Measurements from ENCODE around the gene JOSD1.

The JOSD1 gene

DNA sequence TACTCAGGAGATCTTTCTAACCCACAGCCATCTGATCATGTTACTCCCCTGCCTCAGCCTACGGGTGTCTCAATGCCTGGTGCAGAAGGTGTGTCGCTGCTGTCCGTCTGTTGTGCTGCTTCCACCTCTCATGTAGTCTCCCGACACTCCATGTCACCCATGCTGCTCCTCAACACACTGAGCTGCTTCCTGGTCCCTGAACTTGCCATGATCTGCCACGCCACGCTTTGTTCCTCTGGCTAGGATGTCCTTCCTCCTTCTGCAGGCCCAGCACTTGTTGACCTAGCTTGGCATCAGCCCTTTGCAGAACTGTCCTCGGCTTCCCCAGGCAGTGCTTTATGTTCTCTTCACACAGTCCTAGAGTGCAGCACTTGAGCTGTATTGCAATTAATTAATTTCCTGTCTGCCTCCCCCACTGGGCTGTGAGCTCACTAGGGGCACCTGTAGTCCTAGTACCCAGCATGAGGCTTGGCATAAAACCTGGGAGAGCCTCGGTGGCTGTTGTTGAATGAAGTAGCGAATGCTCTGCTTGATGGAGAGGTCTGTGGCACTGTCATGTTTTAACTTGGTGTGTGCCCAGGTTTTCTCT is 14.5 kb upstream of the JOSD1 start:
- TF ChIP-seq, protein P1, sequence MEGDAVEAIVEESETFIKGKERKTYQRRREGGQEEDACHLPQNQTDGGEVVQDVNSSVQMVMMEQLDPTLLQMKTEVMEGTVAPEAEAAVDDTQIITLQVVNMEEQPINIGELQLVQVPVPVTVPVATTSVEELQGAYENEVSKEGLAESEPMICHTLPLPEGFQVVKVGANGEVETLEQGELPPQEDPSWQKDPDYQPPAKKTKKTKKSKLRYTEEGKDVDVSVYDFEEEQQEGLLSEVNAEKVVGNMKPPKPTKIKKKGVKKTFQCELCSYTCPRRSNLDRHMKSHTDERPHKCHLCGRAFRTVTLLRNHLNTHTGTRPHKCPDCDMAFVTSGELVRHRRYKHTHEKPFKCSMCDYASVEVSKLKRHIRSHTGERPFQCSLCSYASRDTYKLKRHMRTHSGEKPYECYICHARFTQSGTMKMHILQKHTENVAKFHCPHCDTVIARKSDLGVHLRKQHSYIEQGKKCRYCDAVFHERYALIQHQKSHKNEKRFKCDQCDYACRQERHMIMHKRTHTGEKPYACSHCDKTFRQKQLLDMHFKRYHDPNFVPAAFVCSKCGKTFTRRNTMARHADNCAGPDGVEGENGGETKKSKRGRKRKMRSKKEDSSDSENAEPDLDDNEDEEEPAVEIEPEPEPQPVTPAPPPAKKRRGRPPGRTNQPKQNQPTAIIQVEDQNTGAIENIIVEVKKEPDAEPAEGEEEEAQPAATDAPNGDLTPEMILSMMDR (IDR thresholded peaks at IDR 0.05; ENCODE audit: low read depth, low read length, missing control alignments): no peak
- no peak for DNase-seq (ENCODE audit: low read depth)
- H3K4me3 ChIP-seq (ENCODE audit: low read depth, low read length): no peak overlapping the region

DNA sequence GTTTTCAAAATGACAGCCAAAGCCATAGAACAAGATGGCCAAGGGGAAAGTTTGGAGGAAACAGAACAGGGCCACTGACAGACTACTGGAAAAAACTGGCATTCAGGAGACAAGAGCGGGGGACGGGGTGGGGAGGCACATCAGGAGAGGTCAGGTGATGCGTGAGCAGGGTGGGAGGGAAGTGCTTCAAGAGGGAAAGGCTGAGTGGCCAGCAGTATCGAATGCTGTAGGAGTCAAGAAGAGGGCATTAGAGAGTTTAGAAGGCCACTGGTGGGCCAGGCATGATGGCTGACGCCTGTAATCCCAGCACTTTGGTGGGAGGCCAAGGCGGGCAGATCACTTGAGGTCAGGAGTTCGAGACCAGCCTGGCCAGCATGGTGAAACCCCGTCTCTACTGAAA is 13.2 kb upstream of the JOSD1 start:
- no peak overlapping the region for H3K4me3 ChIP-seq (ENCODE audit: low read depth, low read length)
- no peak for DNase-seq (ENCODE audit: low read depth)
- TF ChIP-seq, protein P1 (IDR thresholded peaks at IDR 0.05; ENCODE audit: low read depth, low read length, missing control alignments): no peak

DNA sequence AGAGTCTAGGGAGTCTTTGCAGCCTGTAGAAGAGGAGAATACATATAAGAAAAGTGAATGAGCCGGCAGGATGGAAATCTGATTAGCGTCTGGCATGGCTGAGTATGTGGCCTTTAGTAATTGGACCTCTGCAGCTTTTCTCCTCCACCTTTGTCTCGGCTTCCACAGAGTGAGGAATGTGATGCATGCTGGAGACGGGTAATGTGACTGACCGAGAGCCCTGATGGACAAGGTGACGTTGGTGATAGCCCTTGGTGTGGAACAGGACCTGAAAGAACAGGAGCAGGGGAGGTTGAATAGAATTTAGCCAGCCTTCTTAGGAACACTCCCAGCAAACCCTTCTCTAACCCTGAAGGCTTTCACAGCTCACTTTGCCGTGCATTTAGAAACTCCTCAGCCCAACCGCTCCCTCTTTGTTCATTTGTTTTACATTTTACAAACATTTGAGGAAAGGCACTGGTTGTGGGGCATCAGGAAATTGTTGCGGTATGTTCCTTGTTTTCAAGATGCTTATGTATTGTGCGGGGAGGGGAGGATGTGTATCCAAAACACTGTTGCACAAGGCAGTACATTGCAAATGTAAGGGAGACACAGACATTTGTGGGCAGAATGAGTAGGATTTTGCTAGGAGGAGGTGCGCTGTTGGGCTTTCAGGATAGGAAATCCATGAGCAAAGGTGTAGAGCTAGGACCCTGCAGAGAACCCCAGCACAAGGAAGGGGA is 11.9 kb upstream of the JOSD1 start:
- TF ChIP-seq, protein P1 (IDR thresholded peaks at IDR 0.05; ENCODE audit: low read depth, low read length, missing control alignments): no peak
- DNase-seq (ENCODE audit: low read depth): no peak
- H3K4me3 ChIP-seq (ENCODE audit: low read depth, low read length): no peak overlapping the region

DNA sequence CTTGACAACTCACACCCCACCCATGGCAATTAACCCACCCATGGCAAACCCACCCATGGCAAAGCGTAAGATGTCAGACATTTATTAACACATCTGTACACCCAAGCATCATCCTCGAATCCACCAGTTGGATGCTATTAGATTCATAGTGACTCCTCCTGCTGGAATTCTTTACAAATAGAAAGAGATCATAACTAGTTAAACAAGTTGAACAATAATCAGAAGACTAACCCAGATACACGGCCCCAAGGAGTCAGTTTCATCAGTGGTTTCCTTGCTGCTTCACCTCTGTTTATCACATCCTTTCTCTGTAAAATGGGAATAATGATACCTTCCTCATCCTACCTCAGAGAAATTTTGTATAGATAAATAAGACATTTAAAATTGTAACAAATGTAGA is 10.1 kb upstream of the JOSD1 start:
- DNase-seq (ENCODE audit: low read depth): no peak
- H3K4me3 ChIP-seq (ENCODE audit: low read depth, low read length): no peak overlapping the region
- TF ChIP-seq, protein P1 (IDR thresholded peaks at IDR 0.05; ENCODE audit: low read depth, low read length, missing control alignments): no peak

DNA sequence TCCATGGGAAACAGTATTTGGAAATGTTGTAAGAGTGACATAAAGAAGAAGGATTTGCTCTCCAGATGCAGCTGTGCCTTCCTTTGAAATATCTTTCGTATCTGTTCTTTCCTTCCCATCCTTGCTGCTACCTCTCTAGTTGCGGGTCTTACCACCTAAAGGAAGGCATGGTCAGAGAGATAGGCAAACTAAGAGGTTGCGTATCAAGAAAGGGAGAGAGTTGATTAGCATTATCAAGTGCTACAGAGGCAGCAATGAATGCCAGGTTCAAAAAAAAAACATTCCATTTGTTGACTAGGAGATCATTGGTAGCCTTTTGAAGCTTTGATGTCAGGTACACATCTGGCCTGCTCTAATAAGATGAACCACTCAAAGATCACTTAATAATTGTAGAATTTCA is 9.6 kb upstream of the JOSD1 start:
- no peak overlapping the region for H3K4me3 ChIP-seq (ENCODE audit: low read depth, low read length)
- TF ChIP-seq, protein P1 (IDR thresholded peaks at IDR 0.05; ENCODE audit: low read depth, low read length, missing control alignments): no peak
- DNase-seq (ENCODE audit: low read depth): no peak

DNA sequence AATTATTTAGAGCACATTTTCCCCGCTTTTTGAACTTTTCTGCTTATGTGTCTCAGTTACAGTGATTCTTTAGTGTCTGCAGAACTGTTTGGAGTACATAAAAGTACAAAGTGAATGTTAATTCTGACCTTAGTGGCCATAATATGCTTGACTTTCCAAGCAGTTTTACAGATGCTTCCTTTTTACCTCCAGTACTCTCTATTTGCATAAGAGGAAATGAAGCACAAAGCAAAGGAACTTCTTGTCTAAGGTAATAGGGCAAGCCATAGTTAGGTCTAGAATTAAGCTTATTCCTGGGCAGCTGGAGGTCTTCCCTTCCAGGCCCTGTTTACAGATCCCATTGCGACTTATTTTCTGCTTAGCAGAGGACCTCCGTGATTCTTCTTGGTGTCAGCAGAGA is 8.6 kb upstream of the JOSD1 start:
- no peak for DNase-seq (ENCODE audit: low read depth)
- TF ChIP-seq, protein P1 (IDR thresholded peaks at IDR 0.05; ENCODE audit: low read depth, low read length, missing control alignments): no peak
- H3K4me3 ChIP-seq (ENCODE audit: low read depth, low read length): no peak overlapping the region; the same call in 1 of the 2 replicates

DNA sequence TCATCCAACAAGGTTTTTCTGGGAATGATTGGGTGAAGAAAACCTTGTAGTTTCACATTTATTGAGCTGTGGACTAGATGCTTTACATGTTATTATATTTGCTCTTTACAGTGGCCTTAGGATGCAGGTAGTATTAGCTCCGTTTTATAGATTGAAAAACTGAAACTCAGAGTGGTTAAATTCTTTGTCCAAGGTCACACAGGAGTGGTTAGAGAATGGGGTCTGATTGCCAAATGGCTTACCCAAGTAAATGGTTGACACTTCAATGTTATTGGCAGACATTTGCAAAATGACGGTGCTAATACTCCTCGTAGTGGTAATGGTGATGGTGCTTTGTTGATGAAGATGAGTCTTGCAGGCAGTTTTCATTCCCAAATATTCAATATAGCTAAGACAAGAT is 7.2 kb upstream of the JOSD1 start:
- H3K4me3 ChIP-seq (ENCODE audit: low read depth, low read length): peak overlapping the region; percentile 81; the same call in 1 of the 2 replicates
- no peak for DNase-seq (ENCODE audit: low read depth)
- TF ChIP-seq, protein P1 (IDR thresholded peaks at IDR 0.05; ENCODE audit: low read depth, low read length, missing control alignments): no peak
